ENCODE results near the gene ADGRG7. TPM values are rescaled to one million over a fixed set of nuclear protein-coding genes. Genes with fewer than 3 reads are reported as not detected.
A peak's percentile ranks its signal among the peaks of the same experiment; 100 is the strongest.

Gene ADGRG7, protein sequence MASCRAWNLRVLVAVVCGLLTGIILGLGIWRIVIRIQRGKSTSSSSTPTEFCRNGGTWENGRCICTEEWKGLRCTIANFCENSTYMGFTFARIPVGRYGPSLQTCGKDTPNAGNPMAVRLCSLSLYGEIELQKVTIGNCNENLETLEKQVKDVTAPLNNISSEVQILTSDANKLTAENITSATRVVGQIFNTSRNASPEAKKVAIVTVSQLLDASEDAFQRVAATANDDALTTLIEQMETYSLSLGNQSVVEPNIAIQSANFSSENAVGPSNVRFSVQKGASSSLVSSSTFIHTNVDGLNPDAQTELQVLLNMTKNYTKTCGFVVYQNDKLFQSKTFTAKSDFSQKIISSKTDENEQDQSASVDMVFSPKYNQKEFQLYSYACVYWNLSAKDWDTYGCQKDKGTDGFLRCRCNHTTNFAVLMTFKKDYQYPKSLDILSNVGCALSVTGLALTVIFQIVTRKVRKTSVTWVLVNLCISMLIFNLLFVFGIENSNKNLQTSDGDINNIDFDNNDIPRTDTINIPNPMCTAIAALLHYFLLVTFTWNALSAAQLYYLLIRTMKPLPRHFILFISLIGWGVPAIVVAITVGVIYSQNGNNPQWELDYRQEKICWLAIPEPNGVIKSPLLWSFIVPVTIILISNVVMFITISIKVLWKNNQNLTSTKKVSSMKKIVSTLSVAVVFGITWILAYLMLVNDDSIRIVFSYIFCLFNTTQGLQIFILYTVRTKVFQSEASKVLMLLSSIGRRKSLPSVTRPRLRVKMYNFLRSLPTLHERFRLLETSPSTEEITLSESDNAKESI
- not detected for total RNA-seq

DNA sequence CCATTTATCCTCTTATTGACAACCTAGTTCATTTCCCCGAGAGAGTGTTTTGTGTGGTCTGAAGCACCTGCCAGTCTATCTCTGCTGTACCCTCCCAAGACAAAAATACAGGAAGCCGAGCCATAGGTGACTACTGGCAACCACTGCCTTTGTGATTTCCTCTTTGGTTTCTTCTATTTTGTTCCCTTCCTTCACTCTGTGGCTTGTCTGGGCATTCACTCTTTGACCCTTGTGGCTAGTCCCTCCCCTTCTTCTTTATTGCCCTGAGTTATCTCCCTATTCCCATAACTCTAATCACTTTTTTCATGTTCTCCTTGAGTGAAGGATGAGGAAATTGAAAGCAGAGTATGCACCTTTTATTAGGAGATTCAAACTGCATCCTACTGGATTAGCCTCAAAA is at the start of gene ADGRG7:
Gene ADGRG7, plus strand, starts transcription at position 297 of the 400 bp plus-strand sequence. CDS start 256 bp downstream, outside the sequence.
- ATAC-seq (no peak), DNase-seq (no peak)
- Mint-ChIP-seq H3K36me3 (ENCODE audit: low read depth) (no peaks in the 10 kb centered on the region), H3K4me3 (no peak within 1 kb of the TSS), H3K4me1 (peaks cover 3% of the 10 kb centered on the region), H3K27me3 (peaks cover 12% of the 10 kb centered on the region), H3K27ac (peak within 1 kb of the TSS; percentile 4), H3K9me3 (ENCODE audit: low read depth) (no peaks in the 10 kb centered on the region)
- POLR2A ChIA-PET: no interaction called here
- CTCF ChIA-PET: no interaction called here
- intact Hi-C loops (cut with DNase I, micrococcal nuclease): no loop called here

DNA sequence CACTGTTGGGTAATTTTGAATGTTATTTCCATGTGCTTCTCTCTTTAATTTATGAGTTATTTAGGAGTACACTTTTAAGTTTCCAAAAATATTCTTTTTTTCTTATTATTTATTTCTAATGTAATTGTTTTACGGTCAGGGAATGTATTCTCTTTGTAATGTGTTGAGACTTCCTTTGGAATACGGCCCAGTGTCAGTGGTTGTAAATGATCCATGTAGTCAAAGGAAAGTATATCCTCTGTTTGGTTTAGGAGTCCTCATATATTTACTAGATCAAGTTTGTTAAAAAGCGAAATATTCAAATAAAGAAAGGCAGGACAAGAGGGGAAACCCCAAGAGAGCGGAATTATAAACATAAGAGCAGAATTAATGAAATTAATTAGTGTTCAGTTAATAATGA is 49.0 kb upstream of the ADGRG7 start:
- ATAC-seq: no peak
- CTCF ChIA-PET: no interaction called here
- no peak for DNase-seq
- Mint-ChIP-seq H3K4me3 (no peak overlapping the region), H3K36me3 (ENCODE audit: low read depth) (no peaks in the 10 kb centered on the region), H3K27ac (no peak overlapping the region), H3K9me3 (ENCODE audit: low read depth) (no peaks in the 10 kb centered on the region), H3K27me3 (no peaks in the 10 kb centered on the region), H3K4me1 (peaks cover 3% of the 10 kb centered on the region)
- intact Hi-C loops (cut with DNase I, micrococcal nuclease): no loop called here
- POLR2A ChIA-PET: no interaction called here

DNA sequence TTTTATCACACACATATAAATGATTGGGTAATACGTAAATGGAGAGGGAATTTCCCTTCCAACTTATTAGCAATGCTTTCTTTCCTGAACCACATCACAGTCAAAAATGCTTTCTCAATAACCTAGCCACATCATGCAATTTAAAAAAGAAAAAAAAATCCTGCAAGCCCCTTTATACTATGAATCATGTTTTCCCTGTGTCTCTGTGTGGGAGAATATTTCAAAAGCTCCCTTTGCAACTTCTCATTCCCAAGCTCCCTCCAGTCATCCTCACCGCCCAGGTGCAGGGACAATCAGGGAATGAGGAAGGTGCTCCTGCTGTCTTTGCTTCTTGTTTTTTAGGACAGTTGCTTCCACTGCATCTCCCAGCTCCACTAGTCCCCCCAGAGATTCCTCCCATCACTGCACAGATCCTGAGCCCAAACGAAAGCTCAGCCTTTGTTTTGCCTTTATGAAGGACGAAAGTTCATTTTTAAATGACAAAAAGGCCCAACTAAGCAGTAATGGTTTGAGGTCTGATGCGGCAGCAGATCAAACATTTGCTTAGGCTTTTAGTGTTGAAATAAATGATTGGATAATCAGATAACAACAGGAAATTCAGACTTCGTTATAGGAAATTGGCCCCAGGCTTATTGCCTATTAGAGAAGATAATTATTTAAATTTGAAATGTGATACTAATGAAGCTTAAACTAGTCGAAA is 47.8 kb upstream of the ADGRG7 start:
- peaks cover 3% of the 10 kb centered on the region for H3K4me1 Mint-ChIP-seq
- H3K4me3 Mint-ChIP-seq: no peak overlapping the region
- intact Hi-C loops (cut with DNase I, micrococcal nuclease): no loop called here
- H3K36me3 Mint-ChIP-seq (ENCODE audit: low read depth): no peaks in the 10 kb centered on the region
- no peak overlapping the region for H3K27ac Mint-ChIP-seq
- DNase-seq (no peak), ATAC-seq (no peak)
- H3K9me3 Mint-ChIP-seq (ENCODE audit: low read depth): no peaks in the 10 kb centered on the region
- H3K27me3 Mint-ChIP-seq: no peaks in the 10 kb centered on the region
- ChIA-PET POLR2A (no interaction called here), CTCF (no interaction called here)

DNA sequence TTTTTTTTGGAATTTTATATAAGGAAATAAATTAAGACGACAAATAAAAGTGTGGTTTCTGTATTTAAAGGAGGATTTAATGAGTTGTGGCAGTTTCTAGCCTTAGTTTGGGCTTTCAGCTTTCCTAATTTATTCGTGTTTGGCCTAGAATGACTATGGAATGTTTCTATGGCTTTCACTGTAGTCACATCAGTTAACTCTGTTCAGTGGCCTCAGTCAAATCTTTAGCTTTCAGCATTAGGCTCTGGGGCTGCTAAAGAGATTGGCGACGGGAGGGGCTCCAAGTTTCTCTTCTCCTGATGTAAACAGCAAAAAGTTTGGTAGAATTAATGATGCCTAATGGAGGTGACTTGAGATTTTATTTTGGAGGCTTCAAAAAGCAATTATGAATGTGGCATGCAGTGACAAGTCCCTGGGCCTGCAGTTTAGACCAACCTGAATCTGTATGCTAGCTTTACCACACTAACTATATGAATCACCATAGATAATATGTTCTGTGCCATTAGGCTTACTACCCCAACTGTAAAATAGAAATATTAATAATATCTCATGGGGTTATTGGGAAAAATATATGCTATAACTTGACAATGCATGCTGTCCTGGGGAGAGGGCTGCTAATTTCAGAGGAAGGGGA is 47.1 kb upstream of the ADGRG7 start:
- Mint-ChIP-seq H3K27ac (no peak overlapping the region), H3K36me3 (ENCODE audit: low read depth) (no peaks in the 10 kb centered on the region), H3K27me3 (no peaks in the 10 kb centered on the region), H3K9me3 (ENCODE audit: low read depth) (no peaks in the 10 kb centered on the region), H3K4me1 (peaks cover 3% of the 10 kb centered on the region), H3K4me3 (no peak overlapping the region)
- ATAC-seq (no peak), DNase-seq (no peak)
- ChIA-PET CTCF (no interaction called here), POLR2A (no interaction called here)
- intact Hi-C loops (cut with DNase I, micrococcal nuclease): no loop called here

DNA sequence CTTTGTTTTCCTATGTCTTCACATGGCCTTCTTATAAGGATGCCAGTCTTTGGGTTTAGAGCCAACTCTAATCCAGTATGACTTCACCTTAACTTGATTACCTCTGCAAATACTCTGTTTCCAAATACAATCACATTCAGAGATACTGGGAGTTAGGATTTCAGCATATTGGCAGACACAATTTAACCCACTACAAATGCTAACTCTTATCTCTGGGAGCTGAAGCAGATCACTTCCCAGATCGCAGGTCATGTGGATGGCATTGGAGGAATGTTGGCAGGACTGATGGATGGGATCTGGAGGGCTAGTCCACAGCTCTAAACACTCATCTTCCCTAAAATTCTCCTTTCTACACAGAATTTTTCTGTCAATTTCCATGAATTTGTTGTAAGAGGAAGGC is 46.2 kb upstream of the ADGRG7 start:
- DNase-seq (no peak), ATAC-seq (no peak)
- intact Hi-C loops (cut with DNase I, micrococcal nuclease): no loop called here
- Mint-ChIP-seq H3K36me3 (ENCODE audit: low read depth) (no peaks in the 10 kb centered on the region), H3K27ac (no peak overlapping the region), H3K4me1 (peaks cover 3% of the 10 kb centered on the region), H3K9me3 (ENCODE audit: low read depth) (no peaks in the 10 kb centered on the region), H3K27me3 (no peaks in the 10 kb centered on the region), H3K4me3 (no peak overlapping the region)
- ChIA-PET CTCF (no interaction called here), POLR2A (no interaction called here)

DNA sequence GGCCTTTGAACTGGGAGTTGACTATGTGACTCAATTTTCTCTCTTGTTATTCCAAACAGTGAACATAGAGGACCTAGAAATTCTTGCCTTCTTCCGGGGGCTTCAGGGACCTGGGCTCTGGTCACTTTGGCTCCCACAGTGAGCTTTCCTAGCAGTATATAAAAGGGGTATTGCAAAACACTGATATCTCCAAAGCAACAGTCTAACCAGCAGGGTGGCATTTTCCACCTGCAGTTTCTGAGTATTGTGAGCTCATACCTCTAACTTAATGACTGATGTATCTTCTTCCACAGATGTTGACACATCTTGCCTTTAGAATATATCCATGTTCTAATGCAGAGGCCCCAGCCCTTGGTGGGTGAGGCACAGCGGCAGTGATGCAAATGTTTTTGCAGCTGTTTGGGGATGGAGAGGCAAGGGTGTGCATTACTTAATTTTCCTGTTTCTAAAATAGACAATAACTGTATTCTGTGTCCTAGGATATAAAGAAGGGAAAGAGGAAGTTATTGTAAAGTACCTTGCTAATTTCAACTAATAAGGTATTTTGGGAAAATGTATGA is 45.7 kb upstream of the ADGRG7 start:
- ChIA-PET POLR2A (no interaction called here), CTCF (no interaction called here)
- ATAC-seq: no peak
- H3K4me3 Mint-ChIP-seq: no peak overlapping the region
- DNase-seq: no peak
- intact Hi-C loops (cut with DNase I, micrococcal nuclease): no loop called here
- no peaks in the 10 kb centered on the region for H3K27me3 Mint-ChIP-seq
- H3K36me3 Mint-ChIP-seq (ENCODE audit: low read depth): no peaks in the 10 kb centered on the region
- H3K9me3 Mint-ChIP-seq (ENCODE audit: low read depth): no peaks in the 10 kb centered on the region
- H3K4me1 Mint-ChIP-seq: peaks cover 3% of the 10 kb centered on the region
- no peak overlapping the region for H3K27ac Mint-ChIP-seq

DNA sequence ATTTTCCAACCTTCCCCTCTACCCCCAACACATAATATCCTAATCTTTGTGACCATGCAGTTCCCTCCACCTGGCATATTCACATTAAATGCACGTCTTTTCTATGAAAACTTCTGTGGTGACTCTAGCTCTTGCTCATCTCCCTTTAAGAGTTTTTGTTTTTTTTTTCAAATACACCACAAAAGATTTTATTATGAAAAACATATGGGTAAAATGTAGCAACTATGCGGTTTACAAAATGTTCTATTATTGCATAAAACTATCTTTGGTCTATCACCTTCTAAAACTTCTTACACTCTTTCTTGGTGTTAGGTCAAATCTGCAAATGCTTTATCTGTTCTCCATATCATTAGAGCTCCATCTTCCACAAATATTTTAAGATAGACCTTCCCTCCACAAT is 38.6 kb upstream of the ADGRG7 start:
- no peaks in the 10 kb centered on the region for H3K4me1 Mint-ChIP-seq
- POLR2A ChIA-PET: no interaction called here
- H3K4me3 Mint-ChIP-seq: no peak overlapping the region
- H3K9me3 Mint-ChIP-seq (ENCODE audit: low read depth): no peaks in the 10 kb centered on the region
- no peaks in the 10 kb centered on the region for H3K36me3 Mint-ChIP-seq (ENCODE audit: low read depth)
- no peak for DNase-seq
- CTCF ChIA-PET: interaction anchor here (1.1 to 1.6 kb wide), 2 partner anchors 12 to 67 kb away, joined by 3 to 5 read pairs; no protein-coding TSS in a partner anchor
- peaks cover 2% of the 10 kb centered on the region for H3K27me3 Mint-ChIP-seq
- intact Hi-C loops (cut with DNase I, micrococcal nuclease): no loop called here
- H3K27ac Mint-ChIP-seq: no peak overlapping the region
- no peak for ATAC-seq

DNA sequence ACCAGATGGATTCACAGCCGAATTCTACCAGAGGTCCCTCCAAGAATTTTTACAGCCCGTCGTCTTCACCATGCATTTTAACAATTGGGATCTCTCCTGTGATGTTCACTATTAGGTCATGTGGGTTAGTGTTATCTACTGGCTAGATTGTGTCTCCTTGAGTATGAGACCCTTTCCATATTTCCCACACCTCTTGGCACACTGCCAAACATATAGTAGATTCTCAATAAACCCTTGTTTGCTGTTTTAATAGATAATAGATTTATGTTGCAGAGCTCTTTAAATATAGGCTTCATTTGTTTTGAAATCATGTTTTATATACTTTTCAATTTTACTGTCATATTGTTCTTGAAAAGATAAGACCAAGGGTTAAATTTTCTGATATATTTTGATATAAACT is 34.9 kb upstream of the ADGRG7 start:
- H3K27ac Mint-ChIP-seq: no peak overlapping the region
- H3K4me1 Mint-ChIP-seq: no peaks in the 10 kb centered on the region
- no peak overlapping the region for H3K4me3 Mint-ChIP-seq
- intact Hi-C loops (cut with DNase I, micrococcal nuclease): no loop called here
- H3K36me3 Mint-ChIP-seq (ENCODE audit: low read depth): no peaks in the 10 kb centered on the region
- no peak for DNase-seq
- ChIA-PET CTCF (interaction anchor here (0.5 kb wide), 1 partner anchor 697 kb away, joined by 3 read pairs; no protein-coding TSS in a partner anchor), POLR2A (no interaction called here)
- no peak for ATAC-seq
- H3K27me3 Mint-ChIP-seq: no peaks in the 10 kb centered on the region
- no peaks in the 10 kb centered on the region for H3K9me3 Mint-ChIP-seq (ENCODE audit: low read depth)

DNA sequence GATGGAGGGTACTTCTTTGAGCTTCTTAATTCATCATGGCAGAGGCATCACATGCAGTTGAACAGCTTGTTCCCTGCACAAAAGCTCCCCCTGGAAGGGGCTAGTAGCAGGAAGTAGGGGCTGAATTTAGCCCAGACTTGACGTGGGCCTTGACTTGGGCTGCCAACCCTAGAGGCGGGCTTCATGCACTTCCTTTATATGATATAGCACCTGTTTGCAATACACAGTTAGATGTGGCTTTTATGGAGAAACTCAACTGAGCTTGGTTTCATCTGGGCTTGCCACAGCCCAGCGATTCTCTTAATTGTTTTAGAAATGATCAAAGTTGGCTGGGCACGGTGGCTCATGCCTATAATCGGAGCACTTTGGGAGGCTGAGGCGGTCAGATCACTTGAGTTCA is 33.7 kb upstream of the ADGRG7 start:
- ATAC-seq: no peak
- H3K27me3 Mint-ChIP-seq: peaks cover 3% of the 10 kb centered on the region
- H3K36me3 Mint-ChIP-seq (ENCODE audit: low read depth): no peaks in the 10 kb centered on the region
- intact Hi-C loops (cut with DNase I, micrococcal nuclease): no loop called here
- no peaks in the 10 kb centered on the region for H3K9me3 Mint-ChIP-seq (ENCODE audit: low read depth)
- H3K4me3 Mint-ChIP-seq: no peak overlapping the region
- H3K27ac Mint-ChIP-seq: no peak overlapping the region
- ChIA-PET CTCF (interaction anchor here (0.7 to 1.5 kb wide), 3 partner anchors 15 to 193 kb away, joined by 3 to 4 read pairs (median 3); no protein-coding TSS in a partner anchor), POLR2A (no interaction called here)
- DNase-seq: no peak
- no peaks in the 10 kb centered on the region for H3K4me1 Mint-ChIP-seq

DNA sequence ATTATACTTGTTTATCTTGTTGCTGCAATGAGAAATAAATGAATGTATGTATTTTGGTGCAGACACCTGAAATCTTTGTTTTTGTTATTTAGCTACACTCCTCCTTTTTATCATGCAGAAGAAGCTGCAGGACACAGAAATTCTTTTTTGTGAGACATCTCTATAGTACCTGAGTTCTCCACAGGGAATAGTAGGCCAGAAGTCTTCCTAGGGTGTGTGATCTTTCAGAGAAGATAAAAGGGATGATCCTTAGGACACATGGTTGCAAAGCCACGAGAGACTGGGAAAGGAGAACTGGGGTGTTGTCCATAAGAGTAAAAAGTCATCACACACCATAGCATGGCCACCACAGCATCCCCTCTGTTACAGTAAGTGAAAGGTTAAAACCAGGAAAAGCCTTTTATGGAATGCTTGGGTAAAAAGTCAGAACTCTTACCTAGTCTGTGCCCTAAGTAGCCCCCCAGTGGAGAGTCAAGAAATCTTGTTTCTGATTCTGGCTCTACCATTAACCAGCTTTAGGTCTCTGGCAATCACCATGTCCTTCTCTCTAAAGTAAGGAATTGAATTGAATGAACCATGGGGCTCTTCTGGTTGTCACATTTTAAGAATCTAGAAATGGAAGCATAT is 31.9 kb upstream of the ADGRG7 start:
- intact Hi-C loops (cut with DNase I, micrococcal nuclease): no loop called here
- Mint-ChIP-seq H3K27ac (no peak overlapping the region), H3K4me3 (no peak overlapping the region), H3K9me3 (ENCODE audit: low read depth) (no peaks in the 10 kb centered on the region), H3K27me3 (peaks cover 3% of the 10 kb centered on the region), H3K36me3 (ENCODE audit: low read depth) (no peaks in the 10 kb centered on the region), H3K4me1 (no peaks in the 10 kb centered on the region)
- ChIA-PET CTCF (interaction anchor here (0.6 to 1.5 kb wide), 5 partner anchors 10 to 210 kb away, joined by 3 read pairs; no protein-coding TSS in a partner anchor), POLR2A (no interaction called here)
- DNase-seq: no peak
- no peak for ATAC-seq

DNA sequence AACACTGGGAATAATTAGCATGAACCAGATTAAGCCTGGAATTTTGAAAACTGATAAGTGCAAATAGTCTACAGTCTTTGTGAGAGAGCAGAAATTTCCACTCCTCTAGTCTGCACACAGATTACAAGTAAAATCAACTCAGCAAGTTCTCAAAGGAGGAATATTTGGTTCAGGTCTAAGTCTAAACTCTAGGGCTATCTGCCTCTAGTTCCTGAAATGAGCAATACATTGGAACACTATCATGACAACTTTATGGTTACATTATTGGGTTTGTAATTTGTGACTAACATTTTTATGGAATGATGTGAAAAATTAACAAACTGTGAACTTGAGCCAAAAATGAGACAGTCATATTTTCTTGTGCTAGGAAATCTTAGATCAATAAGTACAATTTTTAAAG is 30.8 kb upstream of the ADGRG7 start:
- H3K36me3 Mint-ChIP-seq (ENCODE audit: low read depth): no peaks in the 10 kb centered on the region
- no peak overlapping the region for H3K27ac Mint-ChIP-seq
- H3K9me3 Mint-ChIP-seq (ENCODE audit: low read depth): no peaks in the 10 kb centered on the region
- DNase-seq (no peak), ATAC-seq (no peak)
- ChIA-PET POLR2A (no interaction called here), CTCF (interaction anchor here (1.4 kb wide), 1 partner anchor 13 kb away, joined by 5 read pairs; no protein-coding TSS in a partner anchor)
- H3K27me3 Mint-ChIP-seq: peaks cover 3% of the 10 kb centered on the region
- intact Hi-C loops (cut with DNase I, micrococcal nuclease): no loop called here
- no peaks in the 10 kb centered on the region for H3K4me1 Mint-ChIP-seq
- H3K4me3 Mint-ChIP-seq: no peak overlapping the region

Measured in activated CD4-positive, alpha-beta T cell treated with anti-CD3 and anti-CD28 coated beads for 36 hours (primary cell).